ENCODE results near the gene PRKCZ. TPM values are rescaled to one million over a fixed set of nuclear protein-coding genes. Genes with fewer than 3 reads are reported as not detected.

PRKCZ gene
- total RNA-seq, 1 donor = 1.6 TPM

GRCh38 chr1:2024887-2025286, 25.3 kb upstream of the PRKCZ start:
- no peak for TF ChIP-seq CTCF (IDR thresholded peaks at IDR 0.05; ENCODE audit: insufficient read depth, low read length)
- no peak for DNase-seq (ENCODE audit: low read depth)
- H3K4me3 ChIP-seq (ENCODE audit: low read depth, low read length) = no peak overlapping the region

GRCh38 chr1:2025491-2025981, 24.7 kb upstream of the PRKCZ start:
- DNase-seq (ENCODE audit: low read depth) = no peak
- no peak for TF ChIP-seq CTCF (IDR thresholded peaks at IDR 0.05; ENCODE audit: insufficient read depth, low read length)
- H3K4me3 ChIP-seq (ENCODE audit: low read depth, low read length) = no peak overlapping the region

GRCh38 chr1:2027961-2028583, 22.1 kb upstream of the PRKCZ start:
- no peak for DNase-seq (ENCODE audit: low read depth)
- H3K4me3 ChIP-seq (ENCODE audit: low read depth, low read length) = no peak overlapping the region
- TF ChIP-seq CTCF (IDR thresholded peaks at IDR 0.05; ENCODE audit: insufficient read depth, low read length) = no peak

- H3K4me3 ChIP-seq (ENCODE audit: low read depth, low read length) = no peak overlapping the region
- TF ChIP-seq CTCF (IDR thresholded peaks at IDR 0.05; ENCODE audit: insufficient read depth, low read length) = no peak
- DNase-seq (ENCODE audit: low read depth) = no peak
These were observed 21.2 kb upstream of the PRKCZ start for GRCh38 chr1:2028870-2029560.

- no peak for DNase-seq (ENCODE audit: low read depth)
- no peak for TF ChIP-seq CTCF (IDR thresholded peaks at IDR 0.05; ENCODE audit: insufficient read depth, low read length)
- H3K4me3 ChIP-seq (ENCODE audit: low read depth, low read length) = no peak overlapping the region
These were observed 20.6 kb upstream of the PRKCZ start for GRCh38 chr1:2029561-2029960.

- no peak for DNase-seq (ENCODE audit: low read depth)
- no peak for TF ChIP-seq CTCF (IDR thresholded peaks at IDR 0.05; ENCODE audit: insufficient read depth, low read length)
- H3K4me3 ChIP-seq (ENCODE audit: low read depth, low read length) = no peak overlapping the region
These were observed 19.9 kb upstream of the PRKCZ start for GRCh38 chr1:2030076-2030871.
